HepG2 (cell line): ENCODE measurements around the gene BABAM2. TPM values are rescaled to one million over a fixed set of nuclear protein-coding genes. Genes with fewer than 3 reads are reported as not detected.

Experiments
- ATAC-seq: fragments of 200-7000 bp; cut with Tn5 transposase; 3 replicates; pipeline ENCODE4 v1.9.1; 2020; ENCODE audit warnings: mild to moderate bottlenecking, moderate library complexity
- BruUV-seq: library from RNA; stranded (reverse); fragments of 400-500 nt; replicated peaks from 2 replicates; lab custom pipeline; 2021; lab: Mats Ljungman, UMichigan
- CTCF ChIA-PET: fragments of 300-600 bp; formaldehyde crosslinking; extraction: SDS; loops from one replicate; lab custom pipeline; 2021; ENCODE audit warnings: low total read pairs, inconsistent platforms, low intra/inter-chr PET ratio; lab: Yijun Ruan, JAX
- POLR2A ChIA-PET: fragments of 350-600 bp; sonication (Branson Sonifier 250); formaldehyde crosslinking; loops from one replicate; lab custom pipeline; 2020; ENCODE audit warnings: antibody characterized with exemption, inconsistent platforms; lab: Yijun Ruan, JAX
- DNase-seq: peaks from one replicate; pipeline ENCODE4 v3.0.0-alpha.2; 2015; ENCODE audit warnings: low spot score
- FAIRE-seq: peaks from 3 replicates; lab custom pipeline; 2011; peaks lifted over from hg19 to GRCh38; lab: Jason Lieb, UNC
- H2AFZ ChIP-seq: one replicate; pipeline ENCODE4 v1.6.1; 2011; ENCODE audit warnings: low read length, inconsistent platforms
- H3K27ac ChIP-seq: fragments of 300-600 bp; 3 replicates; pipeline ENCODE4 v1.8.0; 2011; ENCODE audit warnings: mixed run types, mild to moderate bottlenecking, mixed read lengths, low read length, inconsistent platforms; ENCODE audit not compliant: insufficient read depth; ENCODE audit errors: extremely low read length
- H3K27me3 ChIP-seq, 2 experiments: fragments of 200-600 bp in 1 of 2; 2 replicates in 1 of 2; 3 replicates in 1 of 2; pipeline versions ENCODE4 v1.6.0 to v1.8.0; 2011; ENCODE audit warnings: low read length in 2 of 2, mild to moderate bottlenecking in 2 of 2, moderate library complexity in 2 of 2, inconsistent platforms in 1 of 2; ENCODE audit not compliant: insufficient read depth in 2 of 2, control insufficient read depth in 1 of 2
- H3K36me3 ChIP-seq, 2 experiments: fragments of 200-600 bp in 1 of 2; replicated peaks in 1 of 2; 2 replicates in 1 of 2; 3 replicates in 1 of 2; pipeline versions ENCODE4 v1.5.1 to v1.8.0; 2011; ENCODE audit warnings: low read length in 2 of 2, inconsistent platforms in 1 of 2; ENCODE audit not compliant: insufficient read depth in 2 of 2, control insufficient read depth in 1 of 2
- H3K4me1 ChIP-seq: 2 replicates; pipeline ENCODE4 v1.5.1; 2012; ENCODE audit warnings: low read length, inconsistent platforms; ENCODE audit not compliant: insufficient read depth
- H3K4me2 ChIP-seq: 2 replicates; pipeline ENCODE4 v1.6.0; 2011; ENCODE audit warnings: low read depth, low read length, inconsistent platforms
- H3K4me3 ChIP-seq, 3 experiments: fragments of 200-600 bp in 1 of 3; sonication (generic), shearing (Covaris generic) in 1 of 3; replicated peaks in 1 of 3; 2 replicates each; pipeline ENCODE4 v1.5.1; 2011 to 2016; ENCODE audit warnings: low read length in 3 of 3, inconsistent platforms in 2 of 3, low read depth in 2 of 3, mild to moderate bottlenecking in 2 of 3, control low read depth in 1 of 3, mixed read lengths in 1 of 3; ENCODE audit not compliant: insufficient read depth in 1 of 3
- H3K79me2 ChIP-seq: one replicate; pipeline ENCODE4 v1.6.1; 2011; ENCODE audit warnings: low read length, inconsistent platforms; ENCODE audit not compliant: insufficient read depth
- H3K9ac ChIP-seq: 2 replicates; pipeline ENCODE4 v1.6.0; 2011; ENCODE audit warnings: mild to moderate bottlenecking, low read depth, low read length, inconsistent platforms; ENCODE audit not compliant: insufficient read depth
- H3K9me3 ChIP-seq: 2 replicates; pipeline ENCODE4 v1.5.1; 2012; ENCODE audit warnings: mild to moderate bottlenecking, low read length
- H4K20me1 ChIP-seq: 2 replicates; pipeline ENCODE4 v1.6.0; 2011; ENCODE audit warnings: inconsistent platforms, mild to moderate bottlenecking, low read length, moderate library complexity; ENCODE audit not compliant: insufficient read depth
- MAFF ChIP-seq: IDR thresholded peaks from 2 replicates; pipeline ENCODE4 v1.6.1; 2011; ENCODE audit warnings: low read depth, low read length, improper control_type of control experiment
- MAFK ChIP-seq, 2 experiments: IDR thresholded peaks in 1 of 2; conservative IDR thresholded peaks in 1 of 2; 2 replicates each; pipeline ENCODE4 v1.6.1; 2011; ENCODE audit warnings: improper control_type of control experiment in 2 of 2, low read length in 2 of 2
- MZF1 ChIP-seq: sonication (generic); formaldehyde crosslinking; IDR thresholded peaks from 2 replicates; pipeline ENCODE4 v1.8.1; 2023; ENCODE audit warnings: mild to moderate bottlenecking, missing genetic modification reagents, borderline replicate concordance
- SAP130 ChIP-seq: IDR thresholded peaks from 2 replicates; pipeline ENCODE4 v1.6.1; 2016; ENCODE audit warnings: low read depth
- ZNF570 ChIP-seq: sonication (generic); formaldehyde crosslinking; IDR thresholded peaks from 2 replicates; pipeline ENCODE4 v1.4.0; 2020; ENCODE audit warnings: mild to moderate bottlenecking, missing genetic modification reagents, borderline replicate concordance
- ZSCAN30 ChIP-seq: sonication (generic); formaldehyde crosslinking; IDR thresholded peaks from 2 replicates; pipeline ENCODE4 v1.5.0; 2020; ENCODE audit warnings: mild to moderate bottlenecking, missing genetic modification reagents
- WGBS: methylation state at CpG from one replicate; pipeline ENCODE4 v1.1.6; 2017; ENCODE audit warnings: low lambda C conversion rate; 5-methylcytosine and 5-hydroxymethylcytosine counted together
- in situ Hi-C: cut with HindIII; loops from 2 replicates; pipeline ENCODE4 v1.10.0; 2017; ENCODE audit warnings: low pct_unique_long_range_greater_than_20kb; ENCODE audit not compliant: extremely low pct_ligation_motif_present
- intact Hi-C: fragments of 100-400 bp; cut with micrococcal nuclease; formaldehyde crosslinking; loops from one replicate; pipeline ENCODE4 v1.10.0; 2022; ENCODE audit not compliant: unreplicated experiment
- polyA plus RNA-seq, 8 experiments: library from polyadenylated mRNA; depleted of rRNA in 3 of 8; stranded (reverse) in 7 of 8; unstranded in 1 of 8; fragments of >200 nt; fragmentation: Illumina TruSeq in 4 of 8; extraction: Trizol in 4 of 8; gene quantifications; 2 replicates each; pipeline versions ENCODE4 v1.2.1 to v1.2.3, GENCODE V29; 2011 to 2016; ENCODE audit warnings: low read depth in 4 of 8, missing spikeins in 1 of 8, mixed read lengths in 1 of 8; ENCODE audit not compliant: insufficient read depth in 1 of 8
- total RNA-seq, 5 experiments: library from RNA; depleted of rRNA; stranded (reverse); fragments of >200 nt; fragmentation: Illumina TruSeq; extraction: Trizol; gene quantifications; 2 replicates each; pipeline ENCODE4 v1.2.3, GENCODE V29; 2016; ENCODE audit warnings: low read depth in 1 of 5
- TF ChIP-seq, protein P1 (sequence below): sonication (generic); formaldehyde crosslinking; IDR thresholded peaks from 2 replicates; pipeline ENCODE4 v1.5.1; 2020; ENCODE audit warnings: mild to moderate bottlenecking, missing genetic modification reagents
- TF ChIP-seq, protein P2 (sequence below): sonication (generic); formaldehyde crosslinking; IDR thresholded peaks from 2 replicates; pipeline ENCODE4 v1.8.0; 2022; ENCODE audit warnings: missing genetic modification reagents, mild to moderate bottlenecking, inconsistent platforms, borderline replicate concordance
- TF ChIP-seq, protein P3 (sequence below): IDR thresholded peaks from 2 replicates; pipeline ENCODE4 v1.6.1; 2016; ENCODE audit warnings: mild to moderate bottlenecking

BABAM2 gene
- total and polyA plus RNA-seq, 2 of the 13 experiments (the other 11 are each of a cell fraction or from before 2014, with no cell fraction given), result 24.9 to 28.0 TPM

DNA sequence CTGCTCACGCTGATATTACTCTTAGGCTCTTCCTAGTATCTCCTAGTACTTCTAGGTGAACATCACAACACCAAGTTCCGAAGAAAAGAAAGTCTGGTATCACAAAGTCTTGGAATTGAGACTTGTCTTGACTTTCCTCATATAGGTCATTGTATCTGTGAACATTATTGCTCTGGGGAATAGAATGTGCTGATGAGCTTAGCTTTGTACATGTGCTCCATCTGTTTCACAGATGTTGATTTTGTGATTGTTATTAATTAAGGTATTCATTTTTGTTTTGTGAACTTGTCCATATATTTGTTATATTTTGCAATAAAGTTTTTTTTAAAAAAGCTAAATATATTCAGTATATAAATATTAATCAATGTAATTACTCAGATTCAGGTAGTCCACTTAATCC is 111.7 kb downstream of the BABAM2 start (continued):
- TF ChIP-seq, protein P1, sequence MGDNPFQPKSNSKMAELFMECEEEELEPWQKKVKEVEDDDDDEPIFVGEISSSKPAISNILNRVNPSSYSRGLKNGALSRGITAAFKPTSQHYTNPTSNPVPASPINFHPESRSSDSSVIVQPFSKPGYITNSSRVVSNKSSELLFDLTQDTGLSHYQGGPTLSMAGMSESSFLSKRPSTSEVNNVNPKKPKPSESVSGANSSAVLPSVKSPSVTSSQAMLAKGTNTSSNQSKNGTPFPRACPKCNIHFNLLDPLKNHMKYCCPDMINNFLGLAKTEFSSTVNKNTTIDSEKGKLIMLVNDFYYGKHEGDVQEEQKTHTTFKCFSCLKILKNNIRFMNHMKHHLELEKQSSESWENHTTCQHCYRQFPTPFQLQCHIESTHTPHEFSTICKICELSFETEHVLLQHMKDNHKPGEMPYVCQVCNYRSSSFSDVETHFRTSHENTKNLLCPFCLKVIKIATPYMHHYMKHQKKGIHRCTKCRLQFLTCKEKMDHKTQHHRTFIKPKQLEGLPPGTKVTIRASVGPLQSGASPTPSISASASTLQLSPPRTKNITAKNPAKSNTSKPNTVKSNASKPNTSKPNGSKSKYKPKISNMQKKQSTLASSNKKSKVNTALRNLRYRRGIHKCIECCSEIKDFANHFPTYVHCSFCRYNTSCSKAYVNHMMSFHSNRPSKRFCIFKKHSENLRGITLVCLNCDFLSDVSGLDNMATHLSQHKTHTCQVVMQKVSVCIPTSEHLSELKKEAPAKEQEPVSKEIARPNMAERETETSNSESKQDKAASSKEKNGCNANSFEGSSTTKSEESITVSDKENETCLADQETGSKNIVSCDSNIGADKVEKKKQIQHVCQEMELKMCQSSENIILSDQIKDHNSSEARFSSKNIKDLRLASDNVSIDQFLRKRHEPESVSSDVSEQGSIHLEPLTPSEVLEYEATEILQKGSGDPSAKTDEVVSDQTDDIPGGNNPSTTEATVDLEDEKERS (CRISPR knock-in tag), result no peak
- TF ChIP-seq, protein P2, sequence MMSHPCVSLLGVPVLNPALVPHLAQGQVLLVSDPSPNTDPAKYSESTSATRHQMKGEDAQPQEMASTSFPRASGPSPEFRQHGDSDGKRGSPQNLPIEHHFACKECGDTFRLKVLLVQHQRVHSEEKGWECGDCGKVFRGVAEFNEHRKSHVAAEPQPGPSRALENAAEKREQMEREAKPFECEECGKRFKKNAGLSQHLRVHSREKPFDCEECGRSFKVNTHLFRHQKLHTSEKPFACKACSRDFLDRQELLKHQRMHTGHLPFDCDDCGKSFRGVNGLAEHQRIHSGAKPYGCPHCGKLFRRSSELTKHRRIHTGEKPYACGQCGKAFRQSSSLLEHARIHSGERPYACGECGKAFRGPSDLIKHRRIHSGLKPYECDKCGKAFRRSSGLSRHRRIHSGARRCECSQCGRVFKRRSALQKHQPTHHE, result no peak
- TF ChIP-seq ZNF570 (no peak), ZSCAN30 (CRISPR knock-in tag) (no peak), MZF1 (no peak)

DNA sequence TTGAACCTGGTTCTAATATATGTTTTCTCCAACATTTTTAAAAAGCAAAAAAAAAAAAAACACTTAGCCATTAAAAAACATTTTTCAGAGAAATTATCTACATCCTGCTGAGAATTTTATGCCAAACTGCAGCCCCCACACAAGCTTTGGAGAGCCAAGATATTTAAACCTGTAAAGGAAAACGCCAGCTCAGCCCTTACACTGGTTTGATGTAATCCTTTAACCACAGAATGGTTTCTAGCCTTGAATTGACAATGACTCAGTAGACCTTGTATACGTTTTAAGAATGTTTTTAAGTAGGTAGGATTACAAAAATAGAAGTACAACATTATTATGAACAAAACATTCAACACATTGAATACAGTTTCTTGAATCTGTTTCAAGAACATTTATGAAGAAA is 113.6 kb downstream of the BABAM2 start:
- no peaks in the 10 kb centered on the region for H3K9me3 ChIP-seq
- H3K27ac ChIP-seq, result no peak overlapping the region
- FAIRE-seq (no peak), ATAC-seq (no peak), DNase-seq (no peak)
- TF ChIP-seq, protein P3, sequence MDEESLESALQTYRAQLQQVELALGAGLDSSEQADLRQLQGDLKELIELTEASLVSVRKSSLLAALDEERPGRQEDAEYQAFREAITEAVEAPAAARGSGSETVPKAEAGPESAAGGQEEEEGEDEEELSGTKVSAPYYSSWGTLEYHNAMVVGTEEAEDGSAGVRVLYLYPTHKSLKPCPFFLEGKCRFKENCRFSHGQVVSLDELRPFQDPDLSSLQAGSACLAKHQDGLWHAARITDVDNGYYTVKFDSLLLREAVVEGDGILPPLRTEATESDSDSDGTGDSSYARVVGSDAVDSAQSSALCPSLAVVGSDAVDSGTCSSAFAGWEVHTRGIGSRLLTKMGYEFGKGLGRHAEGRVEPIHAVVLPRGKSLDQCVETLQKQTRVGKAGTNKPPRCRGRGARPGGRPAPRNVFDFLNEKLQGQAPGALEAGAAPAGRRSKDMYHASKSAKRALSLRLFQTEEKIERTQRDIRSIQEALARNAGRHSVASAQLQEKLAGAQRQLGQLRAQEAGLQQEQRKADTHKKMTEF, result no peak
- TF ChIP-seq MAFK (conservative IDR thresholded peaks at IDR 0.05 in 1 of 2, IDR thresholded peaks at IDR 0.05 in 1 of 2; ENCODE audit: low read length in 2 of 2) (peak; percentile 27 to 45; a peak in 2 of 4 replicates), MAFF (peak; percentile 35; the same call in 1 of the 2 replicates), SAP130 (CRISPR knock-in tag) (no peak)
- POLR2A ChIA-PET, result no interaction called here
- H4K20me1 ChIP-seq, result no peaks in the 10 kb centered on the region
- WGBS, result 70% methylated on average over 2 of the region's 2 CpGs
- intact Hi-C loops, result loop anchor here (10.0 kb wide), 1 partner anchor 199 kb away; no protein-coding TSS in a partner anchor
- in situ Hi-C loops, result no loop called here
- H3K79me2 ChIP-seq, result no peaks in the 10 kb centered on the region
- H3K4me3 ChIP-seq, result no peak overlapping the region
- no peak overlapping the region for H3K9ac ChIP-seq
- BruUV-seq, result no TSS peak
- no peak overlapping the region for H2AFZ ChIP-seq
- no peak overlapping the region for H3K4me2 ChIP-seq
- CTCF ChIA-PET, result no interaction called here
- H3K36me3 ChIP-seq, result no peaks in the 10 kb centered on the region
- H3K27me3 ChIP-seq, result no peaks in the 10 kb centered on the region
- peaks cover 8% of the 10 kb centered on the region; the same call in 1 of the 2 replicates for H3K4me1 ChIP-seq
